MCF 10A (cell line): ENCODE data around the gene NFAM1. TPM values are rescaled to one million over a fixed set of nuclear protein-coding genes. Genes with fewer than 3 reads are reported as not detected.
A peak's percentile ranks its signal among the peaks of the same experiment; 100 is the strongest.

Experiments
- BruUV-seq: library from RNA; stranded (reverse); fragments of 400-500 nt; replicated peaks from 2 replicates; lab custom pipeline; 2021; lab: Mats Ljungman, UMichigan
- CTCF ChIA-PET: fragments of 300-600 bp; sonication (Branson Sonifier 250); formaldehyde crosslinking; extraction: SDS; loops from one replicate; lab custom pipeline; 2021; ENCODE audit warnings: antibody characterized with exemption, inconsistent platforms; lab: Yijun Ruan, JAX
- POLR2A ChIA-PET: fragments of 300-600, 350-650 bp; sonication (Branson Sonifier 250); formaldehyde crosslinking; extraction: SDS; loops from one replicate; lab custom pipeline; 2020; ENCODE audit warnings: antibody characterized with exemption, inconsistent platforms; lab: Yijun Ruan, JAX
- DNase-seq: peaks from one replicate; pipeline ENCODE4 v3.0.0-alpha.2; 2018; ENCODE audit not compliant: unreplicated experiment
- H3K27ac Mint-ChIP-seq: one replicate; pipeline ENCODE4 v1.8.0; 2022; ENCODE audit warnings: mild to moderate bottlenecking, low read depth, mixed read lengths; ENCODE audit not compliant: unreplicated experiment
- H3K27me3 Mint-ChIP-seq: one replicate; pipeline ENCODE4 v1.8.0; 2022; ENCODE audit warnings: mixed read lengths; ENCODE audit not compliant: insufficient read depth, unreplicated experiment
- H3K36me3 Mint-ChIP-seq: one replicate; pipeline ENCODE4 v1.8.0; 2022; ENCODE audit warnings: mild to moderate bottlenecking, moderate library complexity, mixed read lengths; ENCODE audit not compliant: insufficient read depth, unreplicated experiment
- H3K4me1 Mint-ChIP-seq: one replicate; pipeline ENCODE4 v1.8.0; 2022; ENCODE audit warnings: mixed read lengths; ENCODE audit not compliant: insufficient read depth, unreplicated experiment
- H3K4me3 Mint-ChIP-seq: one replicate; pipeline ENCODE4 v1.8.0; 2022; ENCODE audit warnings: mild to moderate bottlenecking, moderate library complexity, mixed read lengths; ENCODE audit not compliant: unreplicated experiment
- H3K9me3 Mint-ChIP-seq: one replicate; pipeline ENCODE4 v1.8.0; 2022; ENCODE audit warnings: mixed read lengths; ENCODE audit not compliant: unreplicated experiment
- intact Hi-C: fragments of 100-400 bp; cut with micrococcal nuclease; formaldehyde crosslinking; loops from 2 replicates; pipeline ENCODE4 v1.14.1; 2022
- total RNA-seq: library from RNA; stranded (reverse); gene quantifications from 2 replicates; pipeline ENCODE4 v1.2.3, GENCODE V29; 2022
- TF ChIP-seq, protein P1 (sequence below): fragments of 200-600 bp; IDR thresholded peaks from one replicate; pipeline ENCODE4 v1.8.0; 2022; ENCODE audit warnings: antibody characterized with exemption, mild to moderate bottlenecking; ENCODE audit not compliant: unreplicated experiment

Gene NFAM1
- total RNA-seq, 1 experiment from 2014 or later: not detected

DNA sequence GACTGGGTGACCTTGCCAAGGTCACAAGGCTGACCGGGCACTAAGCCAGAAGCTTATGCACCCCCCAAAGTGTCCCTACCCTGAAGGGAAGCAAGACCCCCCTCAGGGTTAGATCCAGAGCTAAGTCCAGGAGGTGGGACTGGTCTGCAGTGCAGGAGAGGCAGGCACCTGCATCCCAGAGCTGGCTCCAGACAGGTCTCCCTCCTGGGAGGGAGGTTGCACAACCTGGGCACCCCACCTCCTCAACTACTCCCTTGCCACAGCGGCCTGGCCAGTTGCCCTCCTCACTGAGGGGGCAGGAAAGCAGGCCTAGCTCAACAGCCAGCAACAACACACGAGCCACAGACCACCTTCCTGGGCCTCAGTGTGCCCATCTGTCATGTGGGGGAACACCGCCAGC, 86.7 kb downstream of the NFAM1 start:
- TF ChIP-seq, protein P1, sequence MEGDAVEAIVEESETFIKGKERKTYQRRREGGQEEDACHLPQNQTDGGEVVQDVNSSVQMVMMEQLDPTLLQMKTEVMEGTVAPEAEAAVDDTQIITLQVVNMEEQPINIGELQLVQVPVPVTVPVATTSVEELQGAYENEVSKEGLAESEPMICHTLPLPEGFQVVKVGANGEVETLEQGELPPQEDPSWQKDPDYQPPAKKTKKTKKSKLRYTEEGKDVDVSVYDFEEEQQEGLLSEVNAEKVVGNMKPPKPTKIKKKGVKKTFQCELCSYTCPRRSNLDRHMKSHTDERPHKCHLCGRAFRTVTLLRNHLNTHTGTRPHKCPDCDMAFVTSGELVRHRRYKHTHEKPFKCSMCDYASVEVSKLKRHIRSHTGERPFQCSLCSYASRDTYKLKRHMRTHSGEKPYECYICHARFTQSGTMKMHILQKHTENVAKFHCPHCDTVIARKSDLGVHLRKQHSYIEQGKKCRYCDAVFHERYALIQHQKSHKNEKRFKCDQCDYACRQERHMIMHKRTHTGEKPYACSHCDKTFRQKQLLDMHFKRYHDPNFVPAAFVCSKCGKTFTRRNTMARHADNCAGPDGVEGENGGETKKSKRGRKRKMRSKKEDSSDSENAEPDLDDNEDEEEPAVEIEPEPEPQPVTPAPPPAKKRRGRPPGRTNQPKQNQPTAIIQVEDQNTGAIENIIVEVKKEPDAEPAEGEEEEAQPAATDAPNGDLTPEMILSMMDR: no peak
- no peaks in the 10 kb centered on the region for H3K27me3 Mint-ChIP-seq
- ChIA-PET CTCF (interaction anchor here (0.5 to 1.3 kb wide), 3 partner anchors 79 to 437 kb away, joined by 3 to 4 read pairs (median 3); no protein-coding TSS in a partner anchor), POLR2A (interaction anchor here (0.6 to 1.4 kb wide), 5 partner anchors 9 to 255 kb away, joined by 3 to 4 read pairs (median 3); partner anchors contain the start of genes NDUFA6 and NFAM1)
- peak overlapping the region; percentile 56 for H3K4me3 Mint-ChIP-seq
- no peak overlapping the region for H3K27ac Mint-ChIP-seq
- DNase-seq: no peak
- H3K9me3 Mint-ChIP-seq: no peaks in the 10 kb centered on the region
- BruUV-seq: no TSS peak
- H3K4me1 Mint-ChIP-seq: no peaks in the 10 kb centered on the region
- H3K36me3 Mint-ChIP-seq: no peaks in the 10 kb centered on the region
- intact Hi-C loops: no loop called here

DNA sequence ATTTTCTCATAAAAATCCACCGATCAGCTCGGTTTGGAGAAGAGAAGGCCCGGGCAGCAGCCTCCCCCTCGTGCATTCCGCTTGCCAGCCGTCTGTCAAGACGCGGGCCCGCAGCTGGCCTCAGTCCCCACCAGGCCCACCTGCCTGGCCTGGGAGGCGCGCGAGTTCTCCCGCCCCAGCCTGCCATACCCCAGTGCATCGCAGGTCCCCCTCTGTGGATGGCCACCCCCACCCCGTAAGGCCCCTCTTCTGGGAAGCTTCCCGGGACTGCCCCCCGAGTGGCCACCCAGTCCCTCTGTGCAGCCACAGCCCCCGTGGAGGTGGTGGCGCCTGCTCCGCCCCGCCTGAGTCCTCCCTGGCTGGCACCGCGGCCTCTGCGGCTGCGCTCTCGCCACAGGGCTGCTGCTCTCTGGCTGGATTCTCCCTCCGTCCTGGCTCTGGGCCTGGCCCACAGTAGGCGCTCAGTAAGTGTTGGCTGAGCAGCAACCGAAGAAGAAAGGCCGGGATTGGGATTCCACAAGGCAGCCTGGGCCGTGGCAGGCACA, 87.8 kb downstream of the NFAM1 start:
- Mint-ChIP-seq H3K4me3 (peak overlapping the region; percentile 56), H3K27ac (no peak overlapping the region), H3K36me3 (no peaks in the 10 kb centered on the region), H3K4me1 (no peaks in the 10 kb centered on the region), H3K9me3 (no peaks in the 10 kb centered on the region), H3K27me3 (no peaks in the 10 kb centered on the region)
- no TSS peak for BruUV-seq
- CTCF ChIA-PET: no interaction called here
- DNase-seq: no peak
- TF ChIP-seq, protein P1: no peak
- POLR2A ChIA-PET: interaction anchor here (1.0 to 1.4 kb wide), 2 partner anchors 12 to 22 kb away, joined by 3 to 4 read pairs; no protein-coding TSS in a partner anchor
- intact Hi-C loops: no loop called here

DNA sequence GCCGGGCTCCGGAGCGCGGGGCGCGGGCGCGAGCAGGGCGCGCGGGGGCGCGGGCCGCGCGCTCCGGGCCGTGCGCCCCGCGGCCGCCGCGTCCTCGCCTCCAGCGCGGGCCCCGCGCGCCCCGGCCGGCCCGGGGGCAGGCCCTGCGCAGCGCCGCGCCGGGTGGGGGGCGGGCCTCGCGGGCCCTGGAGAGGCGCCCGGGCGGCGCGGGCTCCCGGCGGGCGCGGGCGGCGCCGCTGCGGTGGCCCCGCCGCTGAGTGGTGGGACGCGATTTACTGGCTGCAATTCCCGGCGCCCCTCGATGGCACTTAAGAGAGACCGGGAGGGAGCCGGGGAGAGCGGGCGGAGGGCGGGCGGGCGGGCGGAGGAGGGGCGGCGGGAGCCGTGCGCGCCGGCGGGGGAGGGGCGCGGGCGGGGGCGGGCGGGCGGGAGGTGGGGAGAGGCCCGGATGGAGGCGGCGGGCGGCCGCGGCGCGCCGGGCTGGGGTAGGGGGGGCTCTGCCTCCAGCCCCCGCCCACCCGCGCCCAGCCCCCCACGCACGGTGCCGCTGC, 88.6 kb downstream of the NFAM1 start:
- Mint-ChIP-seq H3K27ac (no peak overlapping the region), H3K4me3 (peak overlapping the region; percentile 56), H3K4me1 (no peaks in the 10 kb centered on the region), H3K9me3 (no peaks in the 10 kb centered on the region), H3K27me3 (no peaks in the 10 kb centered on the region), H3K36me3 (no peaks in the 10 kb centered on the region)
- ChIA-PET CTCF (interaction anchor here (1.2 kb wide), 1 partner anchor 13 kb away, joined by 4 read pairs; no protein-coding TSS in a partner anchor), POLR2A (no interaction called here)
- TF ChIP-seq, protein P1: no peak
- intact Hi-C loops: no loop called here
- no peak for DNase-seq
- no TSS peak for BruUV-seq

DNA sequence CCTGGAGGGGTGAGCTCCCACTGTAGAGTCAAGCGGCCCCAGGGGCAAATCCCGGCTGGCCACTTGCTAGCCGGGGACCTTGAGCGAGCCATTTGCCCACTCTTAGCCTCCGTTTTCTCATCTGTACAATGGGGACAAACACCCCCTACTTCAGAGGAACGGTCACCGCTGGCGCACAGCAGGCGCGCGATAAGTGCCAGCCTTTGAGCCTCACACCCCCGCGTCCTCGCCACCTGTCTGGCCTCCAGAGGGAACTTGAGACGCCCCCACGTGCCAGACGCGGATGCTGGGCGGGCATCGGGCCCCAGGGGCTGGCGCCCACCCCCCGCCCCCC, 89.1 kb downstream of the NFAM1 start:
- ChIA-PET CTCF (interaction anchor here (0.6 to 1.2 kb wide), 2 partner anchors 12 to 165 kb away, joined by 3 to 4 read pairs; no protein-coding TSS in a partner anchor), POLR2A (no interaction called here)
- H3K9me3 Mint-ChIP-seq: no peaks in the 10 kb centered on the region
- H3K4me1 Mint-ChIP-seq: no peaks in the 10 kb centered on the region
- DNase-seq: no peak
- peak overlapping the region; percentile 65 for H3K4me3 Mint-ChIP-seq
- intact Hi-C loops: no loop called here
- no peaks in the 10 kb centered on the region for H3K36me3 Mint-ChIP-seq
- H3K27me3 Mint-ChIP-seq: no peaks in the 10 kb centered on the region
- H3K27ac Mint-ChIP-seq: no peak overlapping the region
- BruUV-seq: no TSS peak
- TF ChIP-seq, protein P1: no peak
